GM12878 (cell line): ENCODE measurements around the gene HSP90AB1. TPM values are rescaled to one million over a fixed set of nuclear protein-coding genes. Genes with fewer than 3 reads are reported as not detected.

Experiments
- ATAC-seq: fragments of 200-7000 bp; cut with Tn5 transposase; 3 replicates; pipeline ENCODE4 v1.9.1; 2020; ENCODE audit warnings: mild to moderate bottlenecking, moderate library complexity
- BruUV-seq: library from RNA; stranded (reverse); fragments of 400-500 nt; replicated peaks from 2 replicates; lab custom pipeline; 2021; lab: Mats Ljungman, UMichigan
- CTCF ChIA-PET: fragments of 300-600 bp; sonication (Branson Sonifier 250); formaldehyde crosslinking; extraction: SDS; loops from one replicate; lab custom pipeline; 2021; ENCODE audit warnings: inconsistent platforms; lab: Yijun Ruan, JAX
- POLR2A ChIA-PET: fragments of 350-600 bp; formaldehyde crosslinking; extraction: SDS; loops from one replicate; lab custom pipeline; 2021; ENCODE audit warnings: inconsistent platforms; lab: Charles Lee
- RAD21 ChIA-PET: fragments of 300-600 bp; sonication (Branson Sonifier 250); formaldehyde crosslinking; loops from one replicate; lab custom pipeline; 2023; ENCODE audit warnings: antibody characterized with exemption; ENCODE audit not compliant: unreplicated experiment; lab: Charles Lee
- SMC1A ChIA-PET: fragments of 300-600 bp; sonication (Branson Sonifier 250); formaldehyde crosslinking; loops from one replicate; lab custom pipeline; 2023; ENCODE audit not compliant: unreplicated experiment, uncharacterized antibody; lab: Charles Lee
- DNase-seq: peaks from one replicate; pipeline ENCODE4 v3.0.0-alpha.2; 2011; ENCODE audit warnings: low read depth, low spot score
- FAIRE-seq: peaks from 3 replicates; lab custom pipeline; 2011; peaks lifted over from hg19 to GRCh38; lab: Jason Lieb, UNC
- H2AFZ ChIP-seq: 2 replicates; pipeline ENCODE4 v1.6.0; 2011; ENCODE audit warnings: low read depth, low read length, control low read depth; ENCODE audit not compliant: control insufficient read depth
- H3K27ac ChIP-seq: 2 replicates; pipeline ENCODE4 v1.5.1; 2011; ENCODE audit warnings: control low read depth; ENCODE audit not compliant: control insufficient read depth, insufficient read depth
- H3K27me3 ChIP-seq, 2 experiments: replicated peaks in 1 of 2; 2 replicates each; pipeline versions ENCODE4 v1.6.0 to v1.6.1; 2011; ENCODE audit warnings: low read length in 1 of 2; ENCODE audit not compliant: control insufficient read depth in 2 of 2, insufficient read depth in 2 of 2
- H3K36me3 ChIP-seq, 2 experiments: 2 replicates each; pipeline ENCODE4 v1.5.1; 2011; ENCODE audit warnings: low read length in 1 of 2; ENCODE audit not compliant: control insufficient read depth in 2 of 2, insufficient read depth in 2 of 2
- H3K4me1 ChIP-seq: 2 replicates; pipeline ENCODE4 v1.6.1; 2011; ENCODE audit warnings: mild to moderate bottlenecking, low read length, moderate library complexity, mixed read lengths; ENCODE audit not compliant: control insufficient read depth, insufficient read depth
- H3K4me2 ChIP-seq: 2 replicates; pipeline ENCODE4 v1.6.0; 2011; ENCODE audit warnings: control low read depth; ENCODE audit not compliant: control insufficient read depth, insufficient read depth
- H3K4me3 ChIP-seq: fragments of 200-600 bp; sonication (generic); 2 replicates; pipeline ENCODE4 v1.5.1; 2016
- H3K79me2 ChIP-seq: 2 replicates; pipeline ENCODE4 v1.6.0; 2011; ENCODE audit warnings: low read length; ENCODE audit not compliant: control insufficient read depth, insufficient read depth
- H3K9ac ChIP-seq: 2 replicates; pipeline ENCODE4 v1.8.0; 2011; ENCODE audit warnings: low read length, control low read depth, mixed read lengths; ENCODE audit not compliant: control insufficient read depth, insufficient read depth
- H3K9me3 ChIP-seq: replicated peaks from 3 replicates; pipeline ENCODE4 v1.5.1; 2011; ENCODE audit warnings: mild to moderate bottlenecking, low read length; ENCODE audit not compliant: control insufficient read depth, insufficient read depth
- H4K20me1 ChIP-seq: 2 replicates; pipeline ENCODE4 v1.6.0; 2011; ENCODE audit not compliant: control insufficient read depth, insufficient read depth
- BACH1 ChIP-seq: fragments of 450-650 bp; IDR thresholded peaks from 2 replicates; pipeline ENCODE4 v1.6.1; 2017; ENCODE audit warnings: mild to moderate bottlenecking, borderline replicate concordance
- MEF2A ChIP-seq: IDR thresholded peaks from 2 replicates; pipeline ENCODE4 v1.6.1; 2011; ENCODE audit warnings: low read depth, mild to moderate bottlenecking, low read length, moderate library complexity; ENCODE audit not compliant: insufficient read depth
- MXI1 ChIP-seq: fragments of 150-350 bp; IDR thresholded peaks from 2 replicates; pipeline ENCODE4 v1.6.1; 2011; ENCODE audit warnings: low read depth, mild to moderate bottlenecking, inconsistent platforms, low read length, improper control_type of control experiment
- MYB ChIP-seq: fragments of 150-350 bp; IDR thresholded peaks from 2 replicates; pipeline ENCODE4 v1.6.1; 2014; ENCODE audit warnings: mild to moderate bottlenecking, low read depth, low read length, borderline replicate concordance
- RUNX3 ChIP-seq: IDR thresholded peaks from 2 replicates; pipeline ENCODE4 v1.6.1; 2012; ENCODE audit warnings: low read length, inconsistent platforms
- SMARCA5 ChIP-seq: fragments of 450-650 bp; IDR thresholded peaks from 2 replicates; pipeline ENCODE4 v1.6.1; 2017; ENCODE audit warnings: mild to moderate bottlenecking
- YY1 ChIP-seq: IDR thresholded peaks from 2 replicates; pipeline ENCODE4 v1.6.1; 2011; ENCODE audit warnings: low read depth, mild to moderate bottlenecking, low read length
- WGBS: methylation state at CpG from one replicate; pipeline ENCODE4 v1.1.6; 2016; ENCODE audit warnings: low lambda C conversion rate; ENCODE audit not compliant: insufficient replicate concordance, insufficient coverage; ENCODE audit errors: missing lambda C conversion rate; 5-methylcytosine and 5-hydroxymethylcytosine counted together
- in situ Hi-C: fragments of 300-500 bp; cut with MboI; formaldehyde crosslinking; loops from 9 replicates; pipeline ENCODE4 v1.14.3; 2018; ENCODE audit warnings: mixed read lengths
- intact Hi-C: fragments of 100-400 bp; cut with micrococcal nuclease; formaldehyde crosslinking; loops from one replicate; pipeline ENCODE4 v1.14.2; 2022; ENCODE audit not compliant: unreplicated experiment
- polyA plus RNA-seq, 11 experiments: library from polyadenylated mRNA; depleted of rRNA in 4 of 11; unstranded in 6 of 11; stranded (reverse) in 5 of 11; fragments of >200 nt; fragmentation: Nextera tagmentation in 4 of 11; fragmentation: Illumina TruSeq in 1 of 11; extraction: Ambion mirVana in 4 of 11; extraction: Trizol in 1 of 11; gene quantifications; 1 replicate in 1 of 11; 2 replicates in 10 of 11; pipeline versions ENCODE4 v1.2.1 to v1.2.3, GENCODE V29; 2011 to 2016; ENCODE audit warnings: inconsistent platforms in 2 of 11, missing spikeins in 2 of 11, low read depth in 1 of 11
- total RNA-seq, 4 experiments: library from RNA; depleted of rRNA in 3 of 4; stranded (reverse); fragments of >200 nt in 3 of 4; fragmentation: Illumina TruSeq in 1 of 4; extraction: Trizol in 1 of 4; gene quantifications; 2 replicates each; pipeline versions ENCODE4 v1.2.1 to v1.2.3, GENCODE V29; 2013 to 2021
- TF ChIP-seq, protein P1 (sequence below): IDR thresholded peaks from 2 replicates; pipeline ENCODE4 v1.6.1; 2011; ENCODE audit warnings: borderline replicate concordance, low read depth, mild to moderate bottlenecking, moderate library complexity, low read length; ENCODE audit not compliant: insufficient read depth, poor library complexity, severe bottlenecking
- TF ChIP-seq, protein P2 (sequence below): fragments of 450-650 bp; IDR thresholded peaks from 2 replicates; pipeline ENCODE4 v1.6.1; 2017; ENCODE audit warnings: low read depth, mild to moderate bottlenecking, moderate library complexity
- TF ChIP-seq, protein P3 (sequence below): IDR thresholded peaks from 2 replicates; pipeline ENCODE4 v1.6.1; 2012; ENCODE audit warnings: improper control_type of control experiment, low read depth, low read length; ENCODE audit not compliant: insufficient replicate concordance
- TF ChIP-seq, protein P4 (sequence below): fragments of 450-650 bp; IDR thresholded peaks from 2 replicates; pipeline ENCODE4 v1.6.1; 2017; ENCODE audit warnings: mild to moderate bottlenecking, low read depth, inconsistent platforms; ENCODE audit not compliant: poor library complexity, severe bottlenecking

HSP90AB1 gene
- total and polyA plus RNA-seq, 10 of the 15 experiments (the other 5 are each of a cell fraction or from before 2014, with no cell fraction given), result 988 to 1,682 (median 1,146) TPM

GRCh38 chr6:44258325-44258863, 11.5 kb downstream of the HSP90AB1 start:
- peak overlapping the region; percentile 33 for H3K4me3 ChIP-seq
- intact Hi-C loops, result no loop called here
- in situ Hi-C loops, result no loop called here
- H2AFZ ChIP-seq, result no peak overlapping the region
- H3K79me2 ChIP-seq, result peaks cover 86% of the 10 kb centered on the region
- peak overlapping the region; percentile 99 for H3K27ac ChIP-seq
- H4K20me1 ChIP-seq, result peaks cover 4% of the 10 kb centered on the region; the same call in 1 of the 2 replicates
- H3K4me2 ChIP-seq, result peak overlapping the region; percentile 98
- H3K27me3 ChIP-seq, result no peaks in the 10 kb centered on the region
- H3K4me1 ChIP-seq, result peaks cover 68% of the 10 kb centered on the region
- DNase-seq, result no peak
- peak; percentile 5 for ATAC-seq
- ChIA-PET POLR2A (interaction anchor here (0.6 to 10.7 kb wide), 3 partner anchors 11 to 61 kb away, joined by 3 to 131 read pairs (median 6); partner anchors contain the start of gene HSP90AB1), SMC1A (interaction anchor here (2.7 kb wide), 1 partner anchor 85 kb away, joined by 10 read pairs; no protein-coding TSS in a partner anchor), CTCF (interaction anchor here (0.7 to 1.3 kb wide), 2 partner anchors 11 to 86 kb away, joined by 3 to 4 read pairs; no protein-coding TSS in a partner anchor), RAD21 (interaction anchor here (0.6 to 4.8 kb wide), 2 partner anchors 10 to 12 kb away, joined by 5 to 28 read pairs; partner anchors contain the start of gene HSP90AB1)
- H3K36me3 ChIP-seq, result peaks cover 27 to 30% of the 10 kb centered on the region in 2 experiments
- FAIRE-seq, result peak; percentile 38
- H3K9me3 ChIP-seq, result no peaks in the 10 kb centered on the region
- BruUV-seq, result no TSS peak
- H3K9ac ChIP-seq, result peak overlapping the region; percentile 90
- 11% methylated on average over 9 of the region's 9 CpGs for WGBS
- peak; percentile 55 for TF ChIP-seq MXI1
- TF ChIP-seq, protein P1, sequence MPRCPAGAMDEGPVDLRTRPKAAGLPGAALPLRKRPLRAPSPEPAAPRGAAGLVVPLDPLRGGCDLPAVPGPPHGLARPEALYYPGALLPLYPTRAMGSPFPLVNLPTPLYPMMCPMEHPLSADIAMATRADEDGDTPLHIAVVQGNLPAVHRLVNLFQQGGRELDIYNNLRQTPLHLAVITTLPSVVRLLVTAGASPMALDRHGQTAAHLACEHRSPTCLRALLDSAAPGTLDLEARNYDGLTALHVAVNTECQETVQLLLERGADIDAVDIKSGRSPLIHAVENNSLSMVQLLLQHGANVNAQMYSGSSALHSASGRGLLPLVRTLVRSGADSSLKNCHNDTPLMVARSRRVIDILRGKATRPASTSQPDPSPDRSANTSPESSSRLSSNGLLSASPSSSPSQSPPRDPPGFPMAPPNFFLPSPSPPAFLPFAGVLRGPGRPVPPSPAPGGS, result peak; percentile 40
- 0 out of 2 replicates have a peak, but pooled peaks have one; percentile 36 for TF ChIP-seq BACH1
- TF ChIP-seq, protein P2, sequence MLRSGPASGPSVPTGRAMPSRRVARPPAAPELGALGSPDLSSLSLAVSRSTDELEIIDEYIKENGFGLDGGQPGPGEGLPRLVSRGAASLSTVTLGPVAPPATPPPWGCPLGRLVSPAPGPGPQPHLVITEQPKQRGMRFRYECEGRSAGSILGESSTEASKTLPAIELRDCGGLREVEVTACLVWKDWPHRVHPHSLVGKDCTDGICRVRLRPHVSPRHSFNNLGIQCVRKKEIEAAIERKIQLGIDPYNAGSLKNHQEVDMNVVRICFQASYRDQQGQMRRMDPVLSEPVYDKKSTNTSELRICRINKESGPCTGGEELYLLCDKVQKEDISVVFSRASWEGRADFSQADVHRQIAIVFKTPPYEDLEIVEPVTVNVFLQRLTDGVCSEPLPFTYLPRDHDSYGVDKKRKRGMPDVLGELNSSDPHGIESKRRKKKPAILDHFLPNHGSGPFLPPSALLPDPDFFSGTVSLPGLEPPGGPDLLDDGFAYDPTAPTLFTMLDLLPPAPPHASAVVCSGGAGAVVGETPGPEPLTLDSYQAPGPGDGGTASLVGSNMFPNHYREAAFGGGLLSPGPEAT, result no peak
- 0 out of 2 replicates have a peak, but pooled peaks have one; percentile 10 for TF ChIP-seq SMARCA5
- no peak for TF ChIP-seq MEF2A
- TF ChIP-seq, protein P3, sequence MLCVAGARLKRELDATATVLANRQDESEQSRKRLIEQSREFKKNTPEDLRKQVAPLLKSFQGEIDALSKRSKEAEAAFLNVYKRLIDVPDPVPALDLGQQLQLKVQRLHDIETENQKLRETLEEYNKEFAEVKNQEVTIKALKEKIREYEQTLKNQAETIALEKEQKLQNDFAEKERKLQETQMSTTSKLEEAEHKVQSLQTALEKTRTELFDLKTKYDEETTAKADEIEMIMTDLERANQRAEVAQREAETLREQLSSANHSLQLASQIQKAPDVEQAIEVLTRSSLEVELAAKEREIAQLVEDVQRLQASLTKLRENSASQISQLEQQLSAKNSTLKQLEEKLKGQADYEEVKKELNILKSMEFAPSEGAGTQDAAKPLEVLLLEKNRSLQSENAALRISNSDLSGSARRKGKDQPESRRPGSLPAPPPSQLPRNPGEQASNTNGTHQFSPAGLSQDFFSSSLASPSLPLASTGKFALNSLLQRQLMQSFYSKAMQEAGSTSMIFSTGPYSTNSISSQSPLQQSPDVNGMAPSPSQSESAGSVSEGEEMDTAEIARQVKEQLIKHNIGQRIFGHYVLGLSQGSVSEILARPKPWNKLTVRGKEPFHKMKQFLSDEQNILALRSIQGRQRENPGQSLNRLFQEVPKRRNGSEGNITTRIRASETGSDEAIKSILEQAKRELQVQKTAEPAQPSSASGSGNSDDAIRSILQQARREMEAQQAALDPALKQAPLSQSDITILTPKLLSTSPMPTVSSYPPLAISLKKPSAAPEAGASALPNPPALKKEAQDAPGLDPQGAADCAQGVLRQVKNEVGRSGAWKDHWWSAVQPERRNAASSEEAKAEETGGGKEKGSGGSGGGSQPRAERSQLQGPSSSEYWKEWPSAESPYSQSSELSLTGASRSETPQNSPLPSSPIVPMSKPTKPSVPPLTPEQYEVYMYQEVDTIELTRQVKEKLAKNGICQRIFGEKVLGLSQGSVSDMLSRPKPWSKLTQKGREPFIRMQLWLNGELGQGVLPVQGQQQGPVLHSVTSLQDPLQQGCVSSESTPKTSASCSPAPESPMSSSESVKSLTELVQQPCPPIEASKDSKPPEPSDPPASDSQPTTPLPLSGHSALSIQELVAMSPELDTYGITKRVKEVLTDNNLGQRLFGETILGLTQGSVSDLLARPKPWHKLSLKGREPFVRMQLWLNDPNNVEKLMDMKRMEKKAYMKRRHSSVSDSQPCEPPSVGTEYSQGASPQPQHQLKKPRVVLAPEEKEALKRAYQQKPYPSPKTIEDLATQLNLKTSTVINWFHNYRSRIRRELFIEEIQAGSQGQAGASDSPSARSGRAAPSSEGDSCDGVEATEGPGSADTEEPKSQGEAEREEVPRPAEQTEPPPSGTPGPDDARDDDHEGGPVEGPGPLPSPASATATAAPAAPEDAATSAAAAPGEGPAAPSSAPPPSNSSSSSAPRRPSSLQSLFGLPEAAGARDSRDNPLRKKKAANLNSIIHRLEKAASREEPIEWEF, result peak; percentile 20
- 0 out of 2 replicates have a peak, but pooled peaks have one; percentile 27 for TF ChIP-seq MYB
- no peak for TF ChIP-seq RUNX3
- TF ChIP-seq, protein P4, sequence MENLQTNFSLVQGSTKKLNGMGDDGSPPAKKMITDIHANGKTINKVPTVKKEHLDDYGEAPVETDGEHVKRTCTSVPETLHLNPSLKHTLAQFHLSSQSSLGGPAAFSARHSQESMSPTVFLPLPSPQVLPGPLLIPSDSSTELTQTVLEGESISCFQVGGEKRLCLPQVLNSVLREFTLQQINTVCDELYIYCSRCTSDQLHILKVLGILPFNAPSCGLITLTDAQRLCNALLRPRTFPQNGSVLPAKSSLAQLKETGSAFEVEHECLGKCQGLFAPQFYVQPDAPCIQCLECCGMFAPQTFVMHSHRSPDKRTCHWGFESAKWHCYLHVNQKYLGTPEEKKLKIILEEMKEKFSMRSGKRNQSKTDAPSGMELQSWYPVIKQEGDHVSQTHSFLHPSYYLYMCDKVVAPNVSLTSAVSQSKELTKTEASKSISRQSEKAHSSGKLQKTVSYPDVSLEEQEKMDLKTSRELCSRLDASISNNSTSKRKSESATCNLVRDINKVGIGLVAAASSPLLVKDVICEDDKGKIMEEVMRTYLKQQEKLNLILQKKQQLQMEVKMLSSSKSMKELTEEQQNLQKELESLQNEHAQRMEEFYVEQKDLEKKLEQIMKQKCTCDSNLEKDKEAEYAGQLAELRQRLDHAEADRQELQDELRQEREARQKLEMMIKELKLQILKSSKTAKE, result peak; percentile 58
- peak; percentile 14; the same call in 1 of the 2 replicates for TF ChIP-seq YY1
